HEK293T (cell line): ENCODE data around the gene PMVK.
A peak's percentile ranks its signal among the peaks of the same experiment; 100 is the strongest.

Experiments used
- ARNT ChIP-seq: fragments of 450-650 bp; IDR thresholded peaks from 2 replicates; pipeline ENCODE4 v1.6.1; 2017; ENCODE audit warnings: mild to moderate bottlenecking
- BHLHE40 ChIP-seq: fragments of 450-650 bp; IDR thresholded peaks from 2 replicates; pipeline ENCODE4 v1.6.1; 2016; ENCODE audit warnings: mild to moderate bottlenecking, moderate library complexity, borderline replicate concordance
- ELF4 ChIP-seq: fragments of 450-650 bp; IDR thresholded peaks from 2 replicates; pipeline ENCODE4 v1.6.1; 2017; ENCODE audit warnings: antibody characterized with exemption
- FOXA1 ChIP-seq: fragments of 450-650 bp; IDR thresholded peaks from 2 replicates; pipeline ENCODE4 v1.6.1; 2016; ENCODE audit warnings: mild to moderate bottlenecking
- FOXK2 ChIP-seq: fragments of 450-650 bp; IDR thresholded peaks from 2 replicates; pipeline ENCODE4 v1.6.1; 2016; ENCODE audit warnings: mild to moderate bottlenecking
- FOXM1 ChIP-seq: fragments of 450-650 bp; IDR thresholded peaks from 2 replicates; pipeline ENCODE4 v1.6.1; 2017; ENCODE audit warnings: mild to moderate bottlenecking, borderline replicate concordance
- L3MBTL2 ChIP-seq: fragments of 450-650 bp; conservative IDR thresholded peaks from 2 replicates; pipeline ENCODE4 v1.6.1; 2016; ENCODE audit warnings: mild to moderate bottlenecking
- NFRKB ChIP-seq: fragments of 450-650 bp; IDR thresholded peaks from 2 replicates; pipeline ENCODE4 v1.6.1; 2016; ENCODE audit warnings: mild to moderate bottlenecking, moderate library complexity
- PKNOX1 ChIP-seq: fragments of 450-650 bp; IDR thresholded peaks from 2 replicates; pipeline ENCODE4 v1.6.1; 2016
- SP1 ChIP-seq: fragments of 450-650 bp; IDR thresholded peaks from 2 replicates; pipeline ENCODE4 v1.6.1; 2017
- SUZ12 ChIP-seq: fragments of 450-650 bp; IDR thresholded peaks from 2 replicates; pipeline ENCODE4 v1.6.1; 2016; ENCODE audit warnings: mild to moderate bottlenecking
- TARDBP ChIP-seq: fragments of 450-650 bp; IDR thresholded peaks from 2 replicates; pipeline ENCODE4 v1.6.1; 2016

GRCh38 chr1:154962156-154962749, 25.7 kb upstream of the PMVK start:
- TF ChIP-seq FOXM1 (no peak), ARNT (no peak), FOXK2 (no peak), SP1 (no peak), FOXA1 (no peak), BHLHE40 (no peak), TARDBP (no peak), PKNOX1 (no peak), SUZ12 (no peak), ELF4 (no peak), L3MBTL2 (0 out of 2 replicates have a peak, but pooled peaks have one; percentile 11), NFRKB (no peak)
